HCT116 (cell line): ENCODE results near the gene KRTAP9-9. TPM values are rescaled to one million over a fixed set of nuclear protein-coding genes. Genes with fewer than 3 reads are reported as not detected.

Source experiments
- ATAC-seq: fragments of 200-7000 bp; cut with Tn5 transposase; 2 replicates; pipeline ENCODE4 v1.9.1; 2020; ENCODE audit warnings: mild to moderate bottlenecking, moderate library complexity
- BruUV-seq: library from RNA; stranded (reverse); fragments of 400-500 nt; replicated peaks from 2 replicates; lab custom pipeline; 2021; lab: Mats Ljungman, UMichigan
- CTCF ChIA-PET: fragments of 300-600 bp; sonication (Branson Sonifier 250); formaldehyde crosslinking; loops from one replicate; lab custom pipeline; 2021; ENCODE audit warnings: antibody characterized with exemption; lab: Charles Lee
- POLR2A ChIA-PET: fragments of 300-600, 350-600 bp; sonication (Branson Sonifier 250); formaldehyde crosslinking; loops from one replicate; lab custom pipeline; 2021; ENCODE audit warnings: antibody characterized with exemption; lab: Charles Lee
- RAD21 ChIA-PET, 2 experiments: fragments of 300-600 bp; sonication (Branson Sonifier 250); formaldehyde crosslinking; loops; one replicate each; lab custom pipeline; 2023; ENCODE audit warnings: low total read pairs in 2 of 2; ENCODE audit not compliant: uncharacterized antibody in 2 of 2, unreplicated experiment in 2 of 2, low non-redundant PET in 1 of 2; lab: Charles Lee
- DNase-seq: peaks from one replicate; pipeline ENCODE4 v3.0.0-alpha.2; 2010; ENCODE audit warnings: low read depth, low spot score
- H2AFZ ChIP-seq: fragments of 200-600 bp; shearing (Covaris generic), sonication (generic); 2 replicates; pipeline ENCODE4 v1.6.1; 2017; ENCODE audit warnings: low read depth, mixed run types, mixed read lengths, antibody characterized with exemption, low read length; ENCODE audit not compliant: poor library complexity, severe bottlenecking
- H3K27ac ChIP-seq: 2 replicates; pipeline ENCODE4 v1.5.1; 2012; ENCODE audit warnings: low read depth, low read length
- H3K27me3 ChIP-seq: fragments of 200-600 bp; sonication (generic); 2 replicates; pipeline ENCODE4 v1.6.1; 2016; ENCODE audit warnings: mixed run types, low read length, mixed read lengths; ENCODE audit not compliant: insufficient read depth
- H3K36me3 ChIP-seq, 2 experiments: fragments of 200-500 bp in 1 of 2; fragments of 200-600 bp in 1 of 2; sonication (Bioruptor generic) in 1 of 2; sonication (generic) in 1 of 2; 2 replicates each; pipeline versions ENCODE4 v1.5.1 to v1.6.1; 2014 to 2016; ENCODE audit warnings: low read length in 2 of 2, inconsistent platforms in 1 of 2, mixed read lengths in 1 of 2, mixed run types in 1 of 2; ENCODE audit not compliant: insufficient read depth in 2 of 2, control insufficient read depth in 1 of 2
- H3K4me1 ChIP-seq, 2 experiments: fragments of 200-600 bp in 1 of 2; sonication (generic) in 1 of 2; 2 replicates each; pipeline versions ENCODE4 v1.5.1 to v1.6.1; 2012 to 2017; ENCODE audit warnings: low read length in 2 of 2, inconsistent platforms in 1 of 2, mild to moderate bottlenecking in 1 of 2, mixed read lengths in 1 of 2, mixed run types in 1 of 2, moderate library complexity in 1 of 2; ENCODE audit not compliant: insufficient read depth in 2 of 2, control insufficient read depth in 1 of 2
- H3K4me2 ChIP-seq: fragments of 200-600 bp; sonication (generic); 2 replicates; pipeline ENCODE4 v1.6.1; 2017; ENCODE audit warnings: mixed run types, low read length, mixed read lengths
- H3K4me3 ChIP-seq, 2 experiments: fragments of 200-600 bp in 1 of 2; sonication (generic) in 1 of 2; replicated peaks in 1 of 2; 2 replicates each; pipeline ENCODE4 v1.5.1; 2011 to 2016; ENCODE audit warnings: low read length in 2 of 2, control low read depth in 1 of 2, low read depth in 1 of 2, mild to moderate bottlenecking in 1 of 2, mixed read lengths in 1 of 2, mixed run types in 1 of 2
- H3K79me2 ChIP-seq: fragments of 200-600 bp; sonication (generic); 2 replicates; pipeline ENCODE4 v1.6.1; 2017; ENCODE audit warnings: mild to moderate bottlenecking, mixed run types, low read length, moderate library complexity, mixed read lengths; ENCODE audit not compliant: insufficient read depth
- H3K9ac ChIP-seq: fragments of 200-600 bp; sonication (generic); 2 replicates; pipeline ENCODE4 v1.6.1; 2016; ENCODE audit warnings: low read length, mixed read lengths
- H3K9me2 ChIP-seq: fragments of 200-600 bp; sonication (generic), shearing (Covaris generic); 2 replicates; pipeline ENCODE4 v1.6.1; 2017; ENCODE audit warnings: mixed run types, mild to moderate bottlenecking, moderate library complexity; ENCODE audit not compliant: insufficient read depth
- H3K9me3 ChIP-seq, 2 experiments: fragments of 200-500 bp in 1 of 2; fragments of 200-600 bp in 1 of 2; sonication (Bioruptor generic) in 1 of 2; sonication (generic) in 1 of 2; 2 replicates each; pipeline ENCODE4 v1.6.1; 2014 to 2017; ENCODE audit warnings: low read length in 2 of 2, mixed read lengths in 2 of 2, inconsistent platforms in 1 of 2, low read depth in 1 of 2, mild to moderate bottlenecking in 1 of 2, mixed run types in 1 of 2, moderate library complexity in 1 of 2; ENCODE audit not compliant: control insufficient read depth in 1 of 2, insufficient read depth in 1 of 2
- H4K20me1 ChIP-seq: fragments of 200-600 bp; sonication (generic), shearing (Covaris generic); 2 replicates; pipeline ENCODE4 v1.6.1; 2017; ENCODE audit warnings: mixed run types, mild to moderate bottlenecking, moderate library complexity; ENCODE audit not compliant: insufficient read depth
- CEBPB ChIP-seq: IDR thresholded peaks from 2 replicates; pipeline ENCODE4 v1.6.1; 2012; ENCODE audit warnings: low read depth
- ELF1 ChIP-seq: IDR thresholded peaks from 2 replicates; pipeline ENCODE4 v1.6.1; 2012; ENCODE audit warnings: low read depth, borderline replicate concordance
- FOSL1 ChIP-seq: IDR thresholded peaks from 2 replicates; pipeline ENCODE4 v1.6.1; 2012; ENCODE audit warnings: low read depth
- JUND ChIP-seq: IDR thresholded peaks from 2 replicates; pipeline ENCODE4 v1.6.1; 2012
- POLR2A ChIP-seq: IDR thresholded peaks from 2 replicates; pipeline ENCODE4 v1.7.0; 2011; ENCODE audit warnings: borderline replicate concordance; ENCODE audit not compliant: insufficient read depth, insufficient read length; ENCODE audit errors: extremely low read depth
- RAD21 ChIP-seq: IDR thresholded peaks from 2 replicates; pipeline ENCODE4 v1.6.1; 2012; ENCODE audit warnings: low read depth, mild to moderate bottlenecking
- SIN3A ChIP-seq: IDR thresholded peaks from 2 replicates; pipeline ENCODE4 v1.6.1; 2012; ENCODE audit warnings: low read depth
- SP1 ChIP-seq: IDR thresholded peaks from 2 replicates; pipeline ENCODE4 v1.6.1; 2012; ENCODE audit warnings: low read depth
- TCF7L2 ChIP-seq: IDR thresholded peaks from 2 replicates; pipeline ENCODE4 v1.7.0; 2011; ENCODE audit warnings: borderline replicate concordance, inconsistent platforms; ENCODE audit not compliant: insufficient read depth, insufficient read length; ENCODE audit errors: extremely low read depth
- ZNF274 ChIP-seq: fragments of 200-500 bp; sonication (Bioruptor generic); IDR thresholded peaks from 2 replicates; pipeline ENCODE4 v1.6.1; 2014; ENCODE audit warnings: mild to moderate bottlenecking, low read depth, low read length, inconsistent platforms
- intact Hi-C: fragments of 100-400 bp; cut with micrococcal nuclease; formaldehyde crosslinking; loops from 2 replicates; pipeline ENCODE4 v1.10.0; 2022
- total RNA-seq: library from RNA; stranded (reverse); gene quantifications from one replicate; pipeline ENCODE4 v1.2.1, GENCODE V29; 2021; ENCODE audit not compliant: unreplicated experiment
- TF ChIP-seq, protein P1 (sequence below): IDR thresholded peaks from 2 replicates; pipeline ENCODE4 v1.6.1; 2012; ENCODE audit warnings: low read depth

Gene KRTAP9-9
- total RNA-seq, 1 experiment from 2014 or later: not detected

GRCh38 chr17:41301204-41301790 lies 46.1 kb downstream of the KRTAP9-9 start:
- H3K27ac ChIP-seq: no peak overlapping the region
- no peak for DNase-seq
- no peak for TF ChIP-seq ZNF274
- TF ChIP-seq TCF7L2: no peak
- TF ChIP-seq CEBPB: no peak
- no peak for TF ChIP-seq SP1
- TF ChIP-seq JUND: no peak
- TF ChIP-seq RAD21: no peak
- TF ChIP-seq, protein P1, sequence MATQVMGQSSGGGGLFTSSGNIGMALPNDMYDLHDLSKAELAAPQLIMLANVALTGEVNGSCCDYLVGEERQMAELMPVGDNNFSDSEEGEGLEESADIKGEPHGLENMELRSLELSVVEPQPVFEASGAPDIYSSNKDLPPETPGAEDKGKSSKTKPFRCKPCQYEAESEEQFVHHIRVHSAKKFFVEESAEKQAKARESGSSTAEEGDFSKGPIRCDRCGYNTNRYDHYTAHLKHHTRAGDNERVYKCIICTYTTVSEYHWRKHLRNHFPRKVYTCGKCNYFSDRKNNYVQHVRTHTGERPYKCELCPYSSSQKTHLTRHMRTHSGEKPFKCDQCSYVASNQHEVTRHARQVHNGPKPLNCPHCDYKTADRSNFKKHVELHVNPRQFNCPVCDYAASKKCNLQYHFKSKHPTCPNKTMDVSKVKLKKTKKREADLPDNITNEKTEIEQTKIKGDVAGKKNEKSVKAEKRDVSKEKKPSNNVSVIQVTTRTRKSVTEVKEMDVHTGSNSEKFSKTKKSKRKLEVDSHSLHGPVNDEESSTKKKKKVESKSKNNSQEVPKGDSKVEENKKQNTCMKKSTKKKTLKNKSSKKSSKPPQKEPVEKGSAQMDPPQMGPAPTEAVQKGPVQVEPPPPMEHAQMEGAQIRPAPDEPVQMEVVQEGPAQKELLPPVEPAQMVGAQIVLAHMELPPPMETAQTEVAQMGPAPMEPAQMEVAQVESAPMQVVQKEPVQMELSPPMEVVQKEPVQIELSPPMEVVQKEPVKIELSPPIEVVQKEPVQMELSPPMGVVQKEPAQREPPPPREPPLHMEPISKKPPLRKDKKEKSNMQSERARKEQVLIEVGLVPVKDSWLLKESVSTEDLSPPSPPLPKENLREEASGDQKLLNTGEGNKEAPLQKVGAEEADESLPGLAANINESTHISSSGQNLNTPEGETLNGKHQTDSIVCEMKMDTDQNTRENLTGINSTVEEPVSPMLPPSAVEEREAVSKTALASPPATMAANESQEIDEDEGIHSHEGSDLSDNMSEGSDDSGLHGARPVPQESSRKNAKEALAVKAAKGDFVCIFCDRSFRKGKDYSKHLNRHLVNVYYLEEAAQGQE: no peak
- no peak for TF ChIP-seq ELF1
- TF ChIP-seq FOSL1: no peak
- TF ChIP-seq SIN3A: no peak
- no peak for TF ChIP-seq POLR2A
- TF ChIP-seq, all 23 proteins: peak for 0
- no peaks in the 10 kb centered on the region for H3K36me3 ChIP-seq
- no TSS peak for BruUV-seq
- intact Hi-C loops: no loop called here
- no peak overlapping the region for H3K4me2 ChIP-seq
- H3K27me3 ChIP-seq: no peaks in the 10 kb centered on the region
- H4K20me1 ChIP-seq: no peaks in the 10 kb centered on the region
- no peak for ATAC-seq
- H3K79me2 ChIP-seq: no peaks in the 10 kb centered on the region
- H2AFZ ChIP-seq: no peak overlapping the region
- H3K9me2 ChIP-seq: no peaks in the 10 kb centered on the region
- ChIA-PET POLR2A (no interaction called here), CTCF (no interaction called here), RAD21 (no interaction called here)
- no peaks in the 10 kb centered on the region for H3K4me1 ChIP-seq
- no peak overlapping the region for H3K4me3 ChIP-seq
- H3K9me3 ChIP-seq: peaks cover 0 to 14% of the 10 kb centered on the region in 2 experiments; a peak in 1 of 4 replicates
- no peak overlapping the region for H3K9ac ChIP-seq
